HG02759 (cell line): ENCODE results near the gene JSRP1.

Experiments
- ATAC-seq: cut with Tn5 transposase; IDR thresholded peaks from one replicate; pipeline ENCODE4 v1.9.1; 2021; ENCODE audit warnings: mild to moderate bottlenecking, moderate library complexity; ENCODE audit not compliant: unreplicated experiment

The JSRP1 gene

DNA sequence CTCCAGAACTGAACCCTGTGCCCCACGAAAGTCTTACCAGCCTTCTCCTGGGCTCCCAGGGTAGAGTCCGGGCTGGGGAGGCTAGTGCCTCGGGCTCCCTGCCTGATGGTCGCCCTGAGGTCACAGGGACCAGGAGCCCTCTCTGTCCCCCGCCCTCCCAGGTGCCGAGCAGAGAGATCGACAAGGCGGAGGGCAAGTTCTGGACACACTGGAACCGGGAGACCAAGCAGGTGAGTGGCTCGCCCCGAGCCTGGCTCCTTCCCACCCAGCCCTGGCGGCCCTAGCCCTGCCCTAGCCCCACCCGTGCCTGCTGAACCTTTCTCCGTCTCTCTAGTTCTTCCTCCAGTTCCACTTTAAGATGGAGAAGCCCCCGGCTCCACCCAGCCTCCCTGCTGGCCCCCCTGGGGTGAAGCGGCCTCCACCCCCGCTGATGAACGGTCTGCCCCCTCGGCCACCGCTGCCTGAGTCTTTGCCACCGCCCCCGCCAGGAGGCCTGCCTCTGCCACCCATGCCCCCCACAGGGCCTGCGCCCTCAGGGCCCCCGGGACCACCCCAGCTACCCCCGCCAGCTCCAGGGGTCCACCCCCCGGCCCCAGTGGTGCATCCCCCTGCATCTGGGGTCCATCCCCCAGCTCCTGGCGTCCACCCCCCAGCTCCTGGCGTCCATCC is 8.7 kb downstream of the JSRP1 start:
- ATAC-seq: no peak

DNA sequence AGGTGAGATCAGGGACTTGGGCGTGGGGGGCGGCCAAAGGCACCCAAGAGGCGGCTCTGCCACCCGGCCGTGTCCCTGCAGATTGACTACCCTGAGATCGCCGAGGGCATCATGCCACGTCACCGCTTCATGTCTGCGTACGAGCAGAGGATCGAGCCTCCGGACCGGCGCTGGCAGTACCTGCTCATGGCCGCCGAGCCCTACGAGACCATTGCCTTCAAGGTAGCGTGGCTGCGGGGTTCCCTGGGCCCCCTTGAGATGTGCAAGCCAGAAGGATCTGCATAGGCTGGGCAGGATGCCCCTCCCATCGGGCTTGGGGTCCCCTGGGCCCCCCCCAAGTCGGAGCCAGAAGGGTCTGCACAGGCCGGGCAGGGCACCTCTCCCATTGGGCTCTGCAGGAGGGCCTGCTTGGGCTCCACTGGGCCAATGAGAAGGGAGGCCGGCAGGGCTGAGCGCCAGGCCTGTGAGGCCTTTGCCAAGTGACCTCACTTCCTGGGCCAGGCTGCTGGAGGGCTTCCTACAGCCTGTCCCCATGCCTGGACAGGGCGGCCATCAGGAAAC is 9.3 kb downstream of the JSRP1 start:
- ATAC-seq: no peak

DNA sequence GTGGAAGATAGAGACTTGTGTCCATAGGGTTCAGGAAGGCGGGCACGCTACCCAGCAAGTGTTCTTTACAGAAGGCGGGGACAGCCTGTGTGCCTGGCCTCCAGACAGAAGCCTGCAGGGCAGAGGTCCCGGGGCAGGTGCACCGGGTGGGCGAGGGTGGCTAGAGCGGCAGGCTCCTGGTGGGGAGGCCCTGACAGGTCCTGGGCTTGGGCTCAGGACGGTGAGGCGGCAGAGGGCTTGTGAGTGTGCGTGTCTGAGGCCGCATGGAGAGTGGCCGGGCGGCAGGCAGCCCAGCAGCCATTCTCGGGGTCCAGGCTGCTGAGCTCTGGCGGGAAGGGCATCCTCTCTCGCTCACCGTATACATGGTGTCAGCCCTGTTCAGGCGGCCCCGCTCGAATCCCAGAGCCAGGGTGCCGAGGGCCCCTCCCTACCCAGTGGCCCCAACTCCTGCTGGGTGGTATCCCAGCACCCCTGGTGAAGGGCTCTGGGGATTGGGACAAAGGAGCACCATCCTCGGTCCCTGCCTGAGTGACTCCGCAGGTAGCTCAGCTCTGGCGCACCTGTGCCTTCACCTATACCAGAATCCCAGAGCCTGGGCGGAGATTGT is 10.1 kb downstream of the JSRP1 start:
- ATAC-seq: no peak

DNA sequence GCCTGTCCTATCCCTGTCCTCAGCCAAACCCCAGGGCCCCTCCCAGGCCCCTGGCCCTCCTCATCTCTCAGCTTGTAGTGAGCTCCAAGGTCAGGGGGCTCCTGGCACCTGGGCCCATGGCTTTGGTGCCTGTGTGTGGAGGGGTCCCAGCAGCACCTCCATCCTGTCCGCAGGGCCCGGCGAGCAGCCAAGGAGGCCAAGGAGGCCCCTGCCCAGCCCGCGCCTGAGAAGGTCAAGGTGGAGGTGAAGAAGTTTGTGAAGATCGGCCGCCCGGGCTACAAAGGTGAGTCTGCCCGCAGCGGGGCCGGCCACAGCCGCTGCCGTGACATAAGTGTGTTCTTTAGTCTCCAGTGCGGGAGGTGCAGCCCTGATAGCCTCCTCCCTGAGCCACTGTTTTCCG is 10.9 kb downstream of the JSRP1 start:
- no peak for ATAC-seq

- no peak for ATAC-seq
These were observed 11.7 kb downstream of the JSRP1 start for GRCh38 chr19:2244486-2244885.

DNA sequence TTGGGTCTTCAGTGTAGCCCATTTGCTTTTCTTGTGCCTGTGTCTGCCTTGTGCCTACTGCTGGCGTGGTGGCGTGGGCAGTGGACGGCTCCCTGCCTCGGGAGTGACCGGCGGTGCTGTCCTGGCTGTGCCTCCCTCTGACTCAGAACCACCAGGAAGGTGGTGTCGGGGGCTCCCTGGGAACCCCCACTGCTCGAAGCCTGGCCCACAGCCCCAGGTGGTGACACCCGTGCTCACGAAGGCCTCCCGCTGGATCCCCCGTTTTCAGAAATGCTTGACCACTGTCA is 12.1 kb downstream of the JSRP1 start:
- no peak for ATAC-seq

- ATAC-seq: no peak
These were observed 12.7 kb downstream of the JSRP1 start for GRCh38 chr19:2243274-2244124.

DNA sequence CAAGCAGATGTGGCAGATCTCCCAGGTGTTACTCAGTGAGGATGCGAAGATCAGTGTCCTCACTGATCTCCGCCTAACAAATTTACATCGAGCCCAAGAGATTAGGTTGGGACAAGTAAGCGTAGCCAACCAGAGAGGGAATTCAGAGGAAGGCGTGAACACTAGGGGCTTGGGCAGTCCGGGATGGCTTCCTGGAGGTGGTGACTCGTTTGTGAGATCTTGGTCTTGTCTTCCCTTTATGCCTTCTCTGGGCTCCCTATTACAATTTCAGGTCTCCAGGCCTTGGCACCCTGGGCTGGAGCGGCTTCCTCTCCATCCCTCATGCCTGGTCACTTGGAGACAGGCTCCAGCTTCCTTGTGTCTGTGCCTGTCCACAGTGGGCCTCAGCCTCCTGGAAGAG is 13.4 kb downstream of the JSRP1 start:
- ATAC-seq: no peak

DNA sequence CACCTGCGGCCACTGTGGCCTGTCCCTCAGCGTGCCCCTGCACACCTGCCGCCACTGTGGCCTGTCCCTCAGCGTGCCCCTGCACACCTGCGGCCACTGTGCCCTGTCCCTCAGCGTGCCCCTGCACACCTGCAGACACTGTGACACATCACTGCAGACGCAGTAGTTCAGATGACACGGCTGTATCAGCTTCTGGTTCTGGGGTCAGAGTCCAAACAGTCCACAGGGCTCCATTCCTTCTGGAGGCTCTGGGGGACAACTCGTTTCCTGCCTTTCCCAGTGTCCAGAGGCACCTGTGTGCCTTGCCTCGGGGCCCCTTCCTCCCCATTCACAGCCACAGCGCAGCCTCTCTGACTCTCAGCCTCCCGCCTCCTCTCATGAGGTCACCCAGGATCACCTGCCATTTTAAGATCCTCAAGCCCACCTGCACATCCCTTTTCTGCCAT is 14.1 kb downstream of the JSRP1 start:
- no peak for ATAC-seq

DNA sequence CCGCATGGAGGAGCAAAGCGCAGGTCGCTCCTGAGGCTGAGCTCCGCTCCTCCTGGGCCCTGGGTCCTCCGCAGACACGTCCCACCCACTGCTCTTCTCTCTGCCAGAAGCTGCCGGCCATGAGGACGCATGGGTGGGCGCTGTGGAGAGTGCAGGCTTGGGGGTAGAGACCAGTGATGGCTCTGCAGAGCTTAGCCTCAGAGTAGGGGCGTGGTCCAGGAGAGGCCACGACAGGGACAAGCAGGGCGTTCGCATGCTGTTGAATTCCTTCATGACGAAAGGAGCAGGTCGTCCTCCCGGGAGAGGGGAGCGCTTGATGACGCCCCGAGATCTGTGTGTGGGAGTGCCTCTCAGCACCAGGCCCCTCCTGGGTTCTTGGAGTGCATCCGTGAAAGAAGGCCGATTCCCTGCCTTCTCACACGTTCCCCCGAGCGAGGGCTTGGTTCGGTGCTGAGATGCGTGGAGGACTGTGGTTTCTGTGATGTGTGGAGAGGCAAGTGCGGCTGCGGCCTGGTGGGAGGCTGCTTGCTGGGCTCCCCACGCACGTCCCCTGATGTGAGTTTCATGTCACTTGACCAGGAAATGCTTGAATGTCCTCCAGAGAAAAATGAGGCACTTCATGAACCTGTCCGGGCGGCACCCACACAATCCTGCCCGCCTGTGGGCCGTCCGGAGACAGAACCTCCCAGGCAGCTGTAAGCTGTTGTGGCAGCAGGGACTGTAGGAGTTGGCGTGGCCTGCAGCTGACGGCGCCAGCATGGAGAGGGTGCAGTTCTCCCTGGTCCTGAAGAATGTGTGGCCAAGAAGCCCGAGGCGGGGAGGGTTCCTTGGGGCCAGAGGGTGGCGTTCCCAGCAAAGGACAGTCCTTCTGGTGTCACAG is 15.1 kb downstream of the JSRP1 start:
- ATAC-seq: no peak

GRCh38 chr19:2239771-2240770 is 16.1 kb downstream of the JSRP1 start:
- no peak for ATAC-seq

GRCh38 chr19:2239173-2239572 is 17.0 kb downstream of the JSRP1 start:
- no peak for ATAC-seq

DNA sequence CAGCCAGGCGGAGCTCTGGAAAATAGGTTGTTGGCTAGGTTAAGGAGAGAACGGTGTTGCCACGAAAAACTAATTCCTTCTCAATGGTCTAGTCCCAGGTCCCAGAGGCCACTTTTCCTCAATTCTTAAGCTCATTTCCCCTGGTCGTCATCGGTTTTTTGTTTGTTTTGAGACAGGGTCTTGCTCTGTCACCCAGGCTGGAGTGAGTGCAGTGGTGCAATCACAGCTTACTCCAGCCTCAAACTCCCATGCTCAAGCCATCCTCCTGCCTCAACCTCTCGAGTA is 18.4 kb downstream of the JSRP1 start:
- ATAC-seq: no peak

GRCh38 chr19:2237051-2237868 is 19.0 kb downstream of the JSRP1 start:
- ATAC-seq: no peak

GRCh38 chr19:2236314-2237050 is 19.7 kb downstream of the JSRP1 start, which contains the start of the genes PLEKHJ1 and SF3A2:
TSS of gene PLEKHJ1 (minus strand) at chr19:2236329. CDS start at chr19:2236248, 81 bp downstream.
TSS of gene SF3A2 (plus strand) at chr19:2236824. CDS start at chr19:2243419, 6,595 bp downstream.
- peak; percentile 77 for ATAC-seq

- no peak for ATAC-seq
These were observed 20.2 kb downstream of the JSRP1 start for GRCh38 chr19:2236064-2236313.

DNA sequence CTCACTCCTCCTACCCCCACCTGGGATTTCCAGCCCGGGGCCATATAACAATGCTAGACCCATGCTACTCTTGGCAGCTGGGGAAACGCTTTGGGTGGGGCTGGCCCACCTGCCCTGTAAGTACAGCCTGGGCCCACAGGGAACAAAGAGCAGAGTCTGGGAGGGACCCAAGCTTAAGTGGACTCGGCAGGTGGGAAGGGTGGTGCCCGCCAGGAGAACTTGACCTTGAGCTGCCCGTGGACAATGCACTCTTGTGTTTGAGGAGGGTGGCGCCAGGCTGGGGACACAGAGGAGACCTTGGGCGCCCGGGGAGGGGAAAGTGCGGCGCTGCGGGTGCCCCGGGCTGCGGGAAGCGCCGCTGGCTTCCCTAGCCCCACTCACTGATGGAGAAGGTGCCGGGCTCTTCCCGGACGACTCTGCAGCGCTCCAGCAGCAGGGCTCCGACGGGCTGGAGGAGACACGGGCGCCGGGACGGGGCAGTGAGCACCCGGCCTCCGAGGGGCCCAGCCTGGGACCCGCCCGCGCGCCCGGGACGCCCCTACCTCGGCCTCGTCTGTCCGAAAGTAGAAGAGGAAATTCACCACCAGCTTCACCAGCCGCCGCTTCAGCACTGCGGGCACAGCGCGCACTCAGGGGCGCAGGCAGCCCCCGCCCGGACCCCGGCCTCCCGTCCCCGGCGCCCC is 20.7 kb downstream of the JSRP1 start:
- peak; percentile 3 for ATAC-seq

DNA sequence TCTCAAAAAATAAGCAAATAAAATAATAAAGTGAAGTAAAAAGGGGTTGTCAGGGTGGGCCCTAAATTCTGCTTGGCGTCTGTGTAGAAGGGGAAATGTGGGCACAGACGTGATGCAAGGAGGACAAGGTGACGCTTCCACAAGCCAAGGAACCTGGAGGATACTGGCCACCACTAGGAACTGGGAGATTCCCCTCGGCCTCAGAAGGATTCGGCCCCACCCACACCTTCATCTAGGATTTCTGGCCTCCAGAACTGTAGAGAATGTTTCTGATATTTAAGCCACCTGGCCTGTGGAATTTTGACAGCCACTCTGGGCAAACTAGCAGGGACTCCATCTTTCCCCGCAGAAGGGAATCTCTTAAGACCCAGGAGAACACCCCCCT is 21.2 kb downstream of the JSRP1 start:
- ATAC-seq: no peak
